HT-29 (cell line): ENCODE measurements around the gene ERP29. TPM values are rescaled to one million over a fixed set of nuclear protein-coding genes. Genes with fewer than 3 reads are reported as not detected.
"Not testable (repeated sequence)": the region's sequence is repeated elsewhere in the genome, so short reads cannot be mapped to it uniquely, and the experiment has no call there.

Source experiments
- DNase-seq: peaks from one replicate; pipeline ENCODE4 v3.0.0-alpha.2; 2015; ENCODE audit warnings: low spot score
- total RNA-seq: library from RNA; depleted of rRNA; stranded (reverse); fragments of >200 nt; shearing (Covaris generic); gene quantifications from 2 replicates; pipeline ENCODE4 v1.2.3, GENCODE V29; 2014; rRNA removed

The ERP29 gene
- 74.4 and 80.1 TPM in 2 replicates for total RNA-seq

DNA sequence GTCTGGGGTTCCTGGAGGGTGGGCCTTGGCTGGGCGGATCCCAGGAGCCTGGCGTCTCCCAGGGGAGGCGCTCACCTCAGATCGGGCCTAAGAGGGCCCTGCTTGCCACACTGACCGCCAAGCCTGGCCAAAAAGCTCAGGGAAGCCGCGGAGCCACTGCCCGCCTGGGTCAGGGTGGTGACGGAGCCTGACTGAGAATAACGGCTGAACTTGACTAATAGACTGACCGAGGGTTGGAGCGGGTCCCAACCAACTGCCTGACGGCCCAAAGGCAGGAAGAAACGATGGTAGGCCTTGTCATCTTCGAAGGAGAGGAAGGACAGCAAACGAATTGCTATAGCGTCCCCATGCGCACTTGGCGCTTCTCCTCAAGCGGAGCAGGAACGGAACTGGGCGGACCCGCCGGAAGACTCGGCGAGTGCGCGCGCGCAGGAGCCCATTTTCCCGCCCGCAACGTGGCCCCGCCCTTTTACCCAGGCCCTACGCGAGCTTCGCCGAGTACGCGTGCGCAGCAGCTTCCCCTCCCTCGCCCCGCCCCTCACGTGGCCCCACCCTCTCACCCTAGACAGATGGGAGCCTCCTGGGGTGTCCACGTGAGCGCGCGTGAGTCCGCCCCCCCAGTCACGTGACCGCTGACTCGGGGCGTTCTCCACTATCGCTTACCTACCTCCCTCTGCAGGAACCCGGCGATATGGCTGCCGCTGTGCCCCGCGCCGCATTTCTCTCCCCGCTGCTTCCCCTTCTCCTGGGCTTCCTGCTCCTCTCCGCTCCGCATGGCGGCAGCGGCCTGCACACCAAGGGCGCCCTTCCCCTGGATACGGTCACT lies at the start of gene ERP29, which contains the start of gene TMEM116:
TSS of gene ERP29 (plus strand) at position 652 of the 826 bp plus-strand sequence. CDS start at position 692, 40 bp downstream.
TSS of gene TMEM116 (minus strand) at position 391 of the 826 bp plus-strand sequence. CDS start 7,895 bp downstream, outside the sequence.
- DNase-seq = peak; percentile 98

DNA sequence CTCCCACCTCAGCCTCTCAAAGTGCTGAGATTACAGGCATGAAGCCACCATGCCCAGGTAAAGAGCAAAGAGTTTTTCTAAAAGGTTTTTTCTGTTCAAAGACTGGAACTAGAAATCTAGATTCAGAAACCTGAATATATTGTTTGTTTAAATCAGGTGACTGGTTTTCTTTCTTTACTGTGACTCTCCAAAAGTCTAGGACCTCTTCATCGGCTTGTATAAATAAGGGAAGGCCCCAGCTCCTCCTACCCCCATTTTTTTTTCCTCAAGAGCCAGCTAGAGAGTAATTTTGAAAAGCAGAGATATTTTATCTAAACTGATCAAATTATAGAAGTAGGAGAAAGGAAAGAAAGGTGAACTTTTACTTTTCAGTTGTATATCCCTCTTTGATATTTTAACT lies 48.3 kb upstream of the ERP29 start:
- no peak for DNase-seq

GRCh38 chr12:111971800-111972199 lies 41.4 kb upstream of the ERP29 start:
- DNase-seq = no peak

GRCh38 chr12:111975161-111975931 lies 37.9 kb upstream of the ERP29 start:
- DNase-seq = no peak

DNA sequence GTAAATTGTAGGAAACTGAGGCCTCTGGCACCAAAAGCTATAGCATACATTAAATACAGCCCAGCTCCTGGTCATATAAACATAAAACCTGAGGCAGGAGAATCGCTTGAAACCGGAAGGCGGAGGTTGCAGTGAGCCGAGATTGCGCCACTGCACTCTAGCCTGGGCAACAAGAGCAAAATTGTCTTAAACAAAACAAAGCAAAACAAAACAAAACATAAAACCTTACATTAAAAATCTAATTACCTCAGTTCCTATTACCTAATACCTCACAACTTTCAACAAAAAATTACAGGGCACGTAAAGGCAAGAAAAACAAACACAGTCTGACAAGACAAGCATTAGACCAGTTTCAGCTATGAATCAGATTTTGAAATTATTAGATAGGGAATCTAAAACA lies 36.9 kb upstream of the ERP29 start:
- DNase-seq = no peak

DNA sequence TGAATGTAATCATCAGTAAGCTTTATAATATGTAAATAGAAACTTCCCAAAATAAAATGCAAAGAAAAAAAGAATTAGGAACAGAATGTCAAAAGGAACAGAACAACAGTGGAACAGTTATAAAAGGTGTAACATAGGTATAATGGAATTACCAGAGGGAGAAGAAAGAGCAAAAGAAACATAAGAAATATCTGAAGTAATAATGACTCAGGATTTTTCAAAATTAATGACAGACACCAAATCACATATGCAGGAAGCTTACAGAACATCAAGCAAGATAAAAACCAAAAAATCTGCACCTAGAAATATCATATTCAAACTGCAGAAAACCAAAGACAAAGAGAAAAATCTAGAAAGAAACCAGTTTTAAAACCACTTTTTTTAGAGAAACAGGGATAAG lies 36.4 kb upstream of the ERP29 start:
- no peak for DNase-seq

GRCh38 chr12:111978545-111978944 lies 34.7 kb upstream of the ERP29 start:
- no peak for DNase-seq

DNA sequence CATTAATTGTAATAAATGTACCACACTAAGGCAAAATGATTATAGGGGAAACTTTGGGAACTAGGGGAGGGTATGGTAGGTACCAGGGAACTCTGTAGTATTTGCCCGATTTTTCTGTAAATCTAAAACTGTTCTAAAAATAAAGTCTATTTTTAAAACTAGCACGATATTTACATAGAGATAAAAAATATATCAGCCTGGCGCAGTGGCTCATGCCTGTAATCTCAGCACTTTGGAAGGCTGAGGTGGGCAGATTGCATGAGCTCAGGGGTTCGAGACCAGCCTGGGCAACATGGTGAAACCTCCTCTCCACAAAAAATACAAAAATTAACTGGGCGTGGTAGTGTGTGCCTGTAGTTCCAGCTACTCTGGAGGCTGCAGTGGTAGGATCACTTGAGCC lies 32.6 kb upstream of the ERP29 start:
- DNase-seq = no peak

DNA sequence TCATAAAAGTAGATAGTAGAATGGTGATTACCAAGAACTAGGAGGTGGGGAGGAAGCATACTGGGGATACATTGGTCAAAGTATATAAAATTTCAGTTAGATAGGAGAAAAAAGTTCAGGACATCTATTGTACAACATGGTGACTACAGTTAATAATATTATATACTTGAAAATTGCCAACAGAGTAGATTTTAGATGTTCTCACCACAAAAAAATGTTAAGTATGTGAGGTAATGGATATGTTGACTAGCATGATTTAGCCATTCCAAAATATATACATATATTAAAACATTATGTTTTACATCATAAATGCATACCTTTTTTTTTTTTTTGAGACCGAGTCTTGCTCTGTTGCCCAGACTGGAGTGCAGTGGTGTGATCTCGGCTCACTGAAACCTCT lies 31.2 kb upstream of the ERP29 start:
- DNase-seq = no peak

- DNase-seq = no peak
These were observed 28.4 kb upstream of the ERP29 start for GRCh38 chr12:111984820-111985219.

DNA sequence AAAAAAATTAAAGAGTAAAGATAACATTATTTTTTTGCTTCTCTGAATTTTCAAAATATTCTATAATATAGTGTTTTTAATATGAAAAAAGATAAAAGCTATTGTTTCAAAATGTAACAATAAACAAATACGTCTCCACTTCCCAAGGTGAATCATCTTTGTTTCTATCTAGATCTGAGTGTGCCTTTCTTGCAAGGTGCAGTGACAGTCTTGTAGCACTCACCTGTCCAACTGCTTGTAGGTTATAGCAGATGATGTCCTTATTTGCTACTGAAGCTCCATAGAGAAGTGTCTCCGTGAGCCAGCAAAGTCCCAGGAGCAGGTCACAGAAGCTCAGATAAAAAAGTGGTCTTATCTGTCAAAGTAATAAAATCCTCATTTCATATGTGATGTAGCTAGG lies 21.7 kb upstream of the ERP29 start:
- no peak for DNase-seq

DNA sequence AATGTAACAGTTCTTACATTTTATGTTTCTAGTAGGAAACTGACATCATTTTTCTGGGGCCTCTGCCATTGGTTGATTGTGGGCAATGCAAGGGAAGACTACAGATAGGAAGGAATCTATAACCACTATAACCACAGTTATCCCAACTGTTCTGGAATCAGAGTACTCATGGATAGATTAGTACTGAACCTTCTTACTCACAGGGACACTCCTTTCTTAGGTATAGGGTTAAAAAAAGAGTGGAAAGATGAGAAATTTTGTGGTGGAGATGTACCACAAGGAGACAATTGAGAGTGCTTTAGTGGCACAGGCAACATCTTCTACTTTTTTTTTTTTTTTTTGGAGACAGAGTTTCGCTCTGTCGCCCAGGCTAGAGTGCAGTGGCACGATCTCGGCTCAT lies 21.3 kb upstream of the ERP29 start:
- no peak for DNase-seq

- DNase-seq = no peak
These were observed 20.8 kb upstream of the ERP29 start for GRCh38 chr12:111992464-111992863.

DNA sequence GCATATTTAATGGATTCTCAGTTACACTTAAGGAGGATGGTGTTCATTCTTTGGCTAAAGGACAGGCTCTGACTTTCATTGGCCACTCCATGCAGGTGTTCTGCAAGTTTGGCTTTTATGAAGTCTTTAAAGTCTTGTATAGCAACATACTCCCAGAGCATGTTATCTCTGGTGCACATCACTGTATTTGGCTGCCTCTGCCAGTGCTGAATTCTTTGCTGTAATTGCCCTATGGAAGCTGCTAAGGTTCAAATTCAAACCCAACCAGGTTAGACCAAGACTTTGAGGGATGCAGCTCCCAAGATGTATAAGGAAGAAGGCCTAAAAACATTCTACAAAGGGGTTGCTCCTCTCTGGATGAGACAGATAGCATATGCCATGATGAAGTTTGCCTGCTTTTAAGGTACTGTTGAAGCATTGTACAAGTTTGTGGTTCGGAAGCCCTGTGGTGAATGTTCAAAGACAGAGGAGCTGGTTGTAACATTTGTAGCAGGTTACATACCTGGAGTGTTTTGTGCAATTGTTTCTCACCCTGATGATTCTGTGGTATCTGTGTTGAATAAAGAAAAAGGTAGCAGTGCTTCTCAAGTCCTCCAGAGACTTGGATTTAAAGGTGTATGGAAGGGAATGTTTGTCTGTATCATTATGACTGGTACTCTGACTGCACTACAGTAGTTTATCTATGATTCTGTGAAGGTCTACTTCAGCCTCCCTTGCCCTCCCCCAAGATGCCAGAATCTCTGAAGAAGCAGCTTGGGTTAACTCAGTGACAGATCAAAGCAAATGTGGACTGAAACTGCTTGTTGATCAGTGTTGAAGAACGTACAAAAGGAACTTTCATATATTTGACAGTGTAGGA lies 19.7 kb upstream of the ERP29 start:
- no peak for DNase-seq

DNA sequence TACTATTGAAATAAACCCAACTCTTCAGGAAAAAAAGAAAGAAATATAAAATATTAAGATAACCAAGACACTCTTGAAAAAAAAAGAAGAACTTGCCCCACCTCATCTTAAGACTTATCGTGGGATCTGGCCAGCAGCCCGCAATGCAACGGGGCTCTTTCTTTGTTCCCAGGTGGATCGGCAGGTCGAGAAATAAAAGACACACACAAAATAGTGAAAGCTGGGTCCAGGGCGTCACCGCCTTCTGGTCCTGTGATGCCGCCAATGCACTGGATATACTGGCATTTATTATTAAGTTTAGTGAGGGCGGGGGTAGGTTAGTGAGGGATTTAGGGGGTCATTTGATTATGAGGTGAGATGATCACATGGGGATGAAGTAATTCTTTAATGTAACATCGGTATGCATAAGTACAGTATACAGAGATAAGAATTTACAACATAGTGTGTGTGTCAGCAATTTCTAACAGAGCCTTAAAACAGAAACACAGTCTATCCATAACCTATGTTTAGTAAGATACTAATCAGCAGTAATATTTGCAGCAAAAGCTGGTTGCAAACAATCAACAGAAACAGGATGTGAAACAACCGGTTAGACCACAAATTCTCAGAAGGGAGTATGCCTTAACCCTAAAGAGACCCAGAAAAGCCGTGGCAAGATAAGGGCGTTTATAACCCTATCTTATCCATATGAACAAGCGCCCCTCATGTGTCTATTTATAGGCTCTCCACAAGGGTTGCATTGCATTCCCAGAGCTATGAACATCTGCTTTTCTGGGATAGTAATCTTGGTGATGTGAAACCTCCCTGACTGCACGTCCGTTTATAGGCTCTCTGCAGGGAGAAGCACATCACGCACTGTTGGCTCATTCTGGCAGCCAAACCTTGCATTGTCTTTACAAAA lies 18.8 kb upstream of the ERP29 start:
- DNase-seq = peak; percentile 60

- no peak for DNase-seq
These were observed 17.3 kb upstream of the ERP29 start for GRCh38 chr12:111995782-111996480.

DNA sequence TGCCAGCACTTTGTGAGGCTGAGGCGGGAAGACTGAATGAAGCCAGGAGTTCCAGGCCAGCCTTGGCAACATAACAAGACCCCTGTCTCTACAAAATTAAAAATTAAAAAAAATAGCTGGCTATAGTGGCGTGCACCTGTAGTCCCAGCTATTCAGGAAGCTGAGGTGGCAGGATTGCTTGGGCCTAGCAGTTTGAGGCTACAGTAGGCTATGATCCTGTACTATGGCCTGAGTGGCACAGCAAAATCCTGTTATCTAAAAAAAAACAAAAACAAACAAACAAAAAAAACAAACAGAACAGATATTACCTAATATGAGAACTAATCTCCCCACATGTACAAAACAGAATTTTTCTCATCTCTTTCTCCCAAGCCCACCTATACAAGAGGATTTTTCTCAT lies 15.9 kb upstream of the ERP29 start:
- DNase-seq = no peak

DNA sequence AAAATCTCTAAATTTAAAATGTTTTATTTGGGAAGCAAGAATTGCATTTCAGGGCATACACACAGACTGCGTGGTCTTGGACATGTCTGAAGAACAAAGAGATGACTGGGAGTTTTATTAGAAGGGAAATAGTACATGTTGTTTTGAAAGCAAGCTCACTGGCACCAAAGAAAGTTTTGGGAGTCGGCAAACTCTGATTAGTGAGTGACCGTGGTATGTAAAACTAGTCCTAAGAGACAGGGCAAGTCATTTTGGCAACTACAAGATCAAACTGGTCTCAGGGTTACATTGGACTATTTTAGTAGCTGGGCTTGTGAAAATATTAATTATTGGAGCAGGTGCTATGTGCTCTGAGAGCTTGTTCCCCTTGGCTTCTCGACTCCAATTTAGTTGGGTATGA lies 15.2 kb upstream of the ERP29 start:
- DNase-seq = no peak

GRCh38 chr12:111999129-111999528 lies 14.1 kb upstream of the ERP29 start:
- DNase-seq = not testable (repeated sequence)

DNA sequence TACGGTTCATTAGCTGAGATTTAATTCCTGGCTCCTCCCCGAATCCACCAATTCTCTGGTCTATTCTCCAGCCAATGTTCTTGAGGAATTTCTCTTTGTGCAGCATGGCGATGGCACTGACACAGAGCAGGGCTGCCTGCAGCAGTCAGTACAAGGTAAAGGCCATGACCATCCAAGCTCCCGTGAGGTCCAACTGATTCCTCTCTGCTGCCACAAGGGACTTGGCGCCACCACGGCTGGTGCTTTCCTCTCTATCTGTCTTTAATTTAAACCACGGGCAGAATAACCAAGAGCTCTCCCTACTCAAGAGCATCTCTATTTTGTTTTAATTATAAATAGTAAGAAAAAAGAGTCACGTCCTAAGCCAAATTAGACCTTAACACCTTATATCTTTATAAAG lies 12.4 kb upstream of the ERP29 start:
- no peak for DNase-seq
